K562 (cell line): ENCODE data around the gene TMEM225B. TPM values are rescaled to one million over a fixed set of nuclear protein-coding genes. Genes with fewer than 3 reads are reported as not detected.

ENCODE experiments used
- CBFA2T3 ChIP-seq: fragments of 450-650 bp; IDR thresholded peaks from 2 replicates; pipeline ENCODE4 v1.6.1; 2017
- CEBPG ChIP-seq, 3 experiments: fragments of 200-800 bp in 1 of 3; sonication (Bioruptor generic) in 1 of 3; sonication (generic) in 1 of 3; formaldehyde crosslinking in 1 of 3; IDR thresholded peaks in 2 of 3; conservative IDR thresholded peaks in 1 of 3; 2 replicates each; pipeline versions ENCODE4 v1.6.1 to v1.8.0; 2016 to 2022; ENCODE audit warnings: missing compliant biosample characterization in 2 of 3, missing genetic modification characterization in 2 of 3, mild to moderate bottlenecking in 1 of 3, missing genetic modification reagents in 1 of 3
- CREB1 ChIP-seq, 2 experiments: sonication (generic) in 1 of 2; formaldehyde crosslinking in 1 of 2; IDR thresholded peaks; 2 replicates each; pipeline versions ENCODE4 v1.6.1 to v1.8.0; 2012 to 2022; ENCODE audit warnings: inconsistent platforms in 1 of 2, mild to moderate bottlenecking in 1 of 2, missing genetic modification reagents in 1 of 2, moderate library complexity in 1 of 2
- DPF2 ChIP-seq: fragments of 450-650 bp; IDR thresholded peaks from 2 replicates; pipeline ENCODE4 v1.6.1; 2016
- EP400 ChIP-seq: fragments of 450-650 bp; IDR thresholded peaks from 2 replicates; pipeline ENCODE4 v1.6.1; 2017; ENCODE audit warnings: antibody characterized with exemption, mild to moderate bottlenecking, moderate library complexity
- GTF2A2 ChIP-seq: IDR thresholded peaks from 2 replicates; pipeline ENCODE4 v1.6.1; 2016; ENCODE audit warnings: mild to moderate bottlenecking, missing genetic modification characterization, missing compliant biosample characterization
- MAFK ChIP-seq: IDR thresholded peaks from 2 replicates; pipeline ENCODE4 v1.6.1; 2011; ENCODE audit warnings: low read length, improper control_type of control experiment
- MYNN ChIP-seq, 2 experiments: sonication (generic); formaldehyde crosslinking in 1 of 2; IDR thresholded peaks; 2 replicates each; pipeline versions ENCODE4 v1.5.0 to v1.6.1; 2016 to 2020; ENCODE audit warnings: antibody characterized with exemption in 1 of 2, missing genetic modification reagents in 1 of 2
- NCOR1 ChIP-seq: fragments of 450-650 bp; IDR thresholded peaks from 2 replicates; pipeline ENCODE4 v1.6.1; 2016; ENCODE audit warnings: mild to moderate bottlenecking, moderate library complexity
- NEUROD1 ChIP-seq: fragments of 150-350 bp; IDR thresholded peaks from 2 replicates; pipeline ENCODE4 v1.6.1; 2014; ENCODE audit warnings: borderline replicate concordance, low read length, low read depth; ENCODE audit not compliant: partially characterized antibody
- NFE2 ChIP-seq: IDR thresholded peaks from 2 replicates; pipeline ENCODE4 v1.6.1; 2014; ENCODE audit warnings: antibody characterized with exemption, low read depth
- NR4A1 ChIP-seq, 2 experiments: fragments of 250-450 bp in 1 of 2; fragments of 450-650 bp in 1 of 2; sonication (Bioruptor Pico) in 1 of 2; IDR thresholded peaks; 2 replicates each; pipeline versions ENCODE4 v1.4.0 to v1.6.1; 2016 to 2020; ENCODE audit warnings: mild to moderate bottlenecking in 2 of 2, missing compliant biosample characterization in 1 of 2, missing genetic modification characterization in 1 of 2, moderate library complexity in 1 of 2
- POLR2G ChIP-seq: fragments of 200-400 bp; formaldehyde crosslinking; IDR thresholded peaks from 2 replicates; pipeline ENCODE4 v1.6.1; 2017; ENCODE audit warnings: low read depth, mild to moderate bottlenecking, antibody characterized with exemption, low read length, moderate library complexity
- POLR2H ChIP-seq: IDR thresholded peaks from 2 replicates; pipeline ENCODE4 v1.6.1; 2016; ENCODE audit warnings: missing genetic modification characterization, low read depth, mild to moderate bottlenecking, control low read depth, missing compliant biosample characterization, moderate library complexity
- SMARCA4 ChIP-seq: fragments of 450-650 bp; IDR thresholded peaks from 2 replicates; pipeline ENCODE4 v1.6.1; 2016
- SRSF1 ChIP-seq: fragments of 200-400 bp; formaldehyde crosslinking; IDR thresholded peaks from 2 replicates; pipeline ENCODE4 v1.6.1; 2017; ENCODE audit warnings: mild to moderate bottlenecking, low read depth, low read length, moderate library complexity
- TAL1 ChIP-seq: fragments of 450-650 bp; IDR thresholded peaks from 2 replicates; pipeline ENCODE4 v1.6.1; 2016; ENCODE audit warnings: mild to moderate bottlenecking
- polyA plus RNA-seq, 8 experiments: library from polyadenylated mRNA; depleted of rRNA in 4 of 8; stranded (reverse) in 5 of 8; unstranded in 3 of 8; fragments of >200 nt; fragmentation: Nextera tagmentation in 2 of 8; fragmentation: Illumina TruSeq in 1 of 8; extraction: Ambion mirVana in 2 of 8; extraction: Trizol in 1 of 8; gene quantifications; 2 replicates each; pipeline versions ENCODE4 v1.2.1 to v1.2.3, GENCODE V29; 2011 to 2014; ENCODE audit warnings: inconsistent platforms in 1 of 8, missing spikeins in 1 of 8
- total RNA-seq, 7 experiments: library from RNA; depleted of rRNA in 6 of 7; stranded (reverse); fragments of >200 nt in 6 of 7; fragmentation: Illumina TruSeq in 2 of 7; extraction: Trizol in 2 of 7; gene quantifications; 2 replicates each; pipeline versions ENCODE4 v1.2.1 to v1.2.3, GENCODE V29; 2011 to 2021; ENCODE audit warnings: low replicate concordance in 1 of 7
- TF ChIP-seq, protein P1 (sequence below), 2 experiments: fragments of 450-650 bp in 1 of 2; sonication (generic) in 1 of 2; formaldehyde crosslinking in 1 of 2; IDR thresholded peaks in 1 of 2; conservative IDR thresholded peaks in 1 of 2; 2 replicates each; pipeline versions ENCODE4 v1.6.1 to v1.8.1; 2016 to 2023; ENCODE audit warnings: mild to moderate bottlenecking in 2 of 2, moderate library complexity in 2 of 2, inconsistent platforms in 1 of 2, missing genetic modification reagents in 1 of 2
- TF ChIP-seq, protein P2 (sequence below): fragments of 150-350 bp; IDR thresholded peaks from 2 replicates; pipeline ENCODE4 v1.6.1; 2014; ENCODE audit warnings: low read depth, mild to moderate bottlenecking, low read length, borderline replicate concordance
- TF ChIP-seq, protein P3 (sequence below): sonication (generic); formaldehyde crosslinking; IDR thresholded peaks from 2 replicates; pipeline ENCODE4 v1.5.0; 2020; ENCODE audit warnings: missing genetic modification reagents
- TF ChIP-seq, protein P4 (sequence below), 2 experiments: fragments of 450-650 bp; conservative IDR thresholded peaks; 2 replicates each; pipeline ENCODE4 v1.6.1; 2017; ENCODE audit warnings: mild to moderate bottlenecking in 2 of 2, moderate library complexity in 2 of 2

Gene TMEM225B
- total and polyA plus RNA-seq, 9 of the 15 experiments (the other 6 are each of a cell fraction or from before 2014, with no cell fraction given): 0.08 to 0.73 (median 0.56) TPM

DNA sequence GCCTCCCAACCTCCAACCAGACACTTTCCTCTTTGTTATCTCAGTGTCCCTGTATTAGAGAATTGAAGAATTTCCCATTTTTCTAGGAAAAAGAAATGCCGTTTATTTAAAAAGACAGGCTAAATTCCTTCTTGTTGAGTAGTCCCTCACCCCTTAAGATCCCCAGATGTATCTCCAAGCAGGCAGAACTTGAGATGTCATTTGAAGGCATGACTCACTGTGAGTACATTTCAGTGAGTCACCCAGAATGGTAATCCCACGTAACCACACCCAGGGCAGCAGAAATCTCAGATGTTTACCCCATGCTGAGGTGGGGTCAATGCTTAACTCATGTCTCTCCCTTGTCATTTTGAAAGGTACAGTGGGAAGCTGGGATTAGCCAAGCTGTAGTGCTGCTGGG is 35.2 kb upstream of the TMEM225B start (continued):
- TF ChIP-seq GTF2A2 (tag): no peak
- TF ChIP-seq MAFK: peak; percentile 56; the same call in 1 of the 2 replicates
- TF ChIP-seq, protein P1, sequence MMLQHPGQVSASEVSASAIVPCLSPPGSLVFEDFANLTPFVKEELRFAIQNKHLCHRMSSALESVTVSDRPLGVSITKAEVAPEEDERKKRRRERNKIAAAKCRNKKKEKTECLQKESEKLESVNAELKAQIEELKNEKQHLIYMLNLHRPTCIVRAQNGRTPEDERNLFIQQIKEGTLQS (IDR thresholded peaks at IDR 0.05): peak; percentile 99
- TF ChIP-seq, protein P1 (CRISPR knock-in tag; conservative IDR thresholded peaks at IDR 0.05): peak; percentile 96
- TF ChIP-seq POLR2H (tag): no peak
- TF ChIP-seq, protein P2, sequence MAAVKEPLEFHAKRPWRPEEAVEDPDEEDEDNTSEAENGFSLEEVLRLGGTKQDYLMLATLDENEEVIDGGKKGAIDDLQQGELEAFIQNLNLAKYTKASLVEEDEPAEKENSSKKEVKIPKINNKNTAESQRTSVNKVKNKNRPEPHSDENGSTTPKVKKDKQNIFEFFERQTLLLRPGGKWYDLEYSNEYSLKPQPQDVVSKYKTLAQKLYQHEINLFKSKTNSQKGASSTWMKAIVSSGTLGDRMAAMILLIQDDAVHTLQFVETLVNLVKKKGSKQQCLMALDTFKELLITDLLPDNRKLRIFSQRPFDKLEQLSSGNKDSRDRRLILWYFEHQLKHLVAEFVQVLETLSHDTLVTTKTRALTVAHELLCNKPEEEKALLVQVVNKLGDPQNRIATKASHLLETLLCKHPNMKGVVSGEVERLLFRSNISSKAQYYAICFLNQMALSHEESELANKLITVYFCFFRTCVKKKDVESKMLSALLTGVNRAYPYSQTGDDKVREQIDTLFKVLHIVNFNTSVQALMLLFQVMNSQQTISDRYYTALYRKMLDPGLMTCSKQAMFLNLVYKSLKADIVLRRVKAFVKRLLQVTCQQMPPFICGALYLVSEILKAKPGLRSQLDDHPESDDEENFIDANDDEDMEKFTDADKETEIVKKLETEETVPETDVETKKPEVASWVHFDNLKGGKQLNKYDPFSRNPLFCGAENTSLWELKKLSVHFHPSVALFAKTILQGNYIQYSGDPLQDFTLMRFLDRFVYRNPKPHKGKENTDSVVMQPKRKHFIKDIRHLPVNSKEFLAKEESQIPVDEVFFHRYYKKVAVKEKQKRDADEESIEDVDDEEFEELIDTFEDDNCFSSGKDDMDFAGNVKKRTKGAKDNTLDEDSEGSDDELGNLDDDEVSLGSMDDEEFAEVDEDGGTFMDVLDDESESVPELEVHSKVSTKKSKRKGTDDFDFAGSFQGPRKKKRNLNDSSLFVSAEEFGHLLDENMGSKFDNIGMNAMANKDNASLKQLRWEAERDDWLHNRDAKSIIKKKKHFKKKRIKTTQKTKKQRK: no peak
- TF ChIP-seq DPF2: peak; percentile 97
- no peak for TF ChIP-seq POLR2G
- TF ChIP-seq, protein P3, sequence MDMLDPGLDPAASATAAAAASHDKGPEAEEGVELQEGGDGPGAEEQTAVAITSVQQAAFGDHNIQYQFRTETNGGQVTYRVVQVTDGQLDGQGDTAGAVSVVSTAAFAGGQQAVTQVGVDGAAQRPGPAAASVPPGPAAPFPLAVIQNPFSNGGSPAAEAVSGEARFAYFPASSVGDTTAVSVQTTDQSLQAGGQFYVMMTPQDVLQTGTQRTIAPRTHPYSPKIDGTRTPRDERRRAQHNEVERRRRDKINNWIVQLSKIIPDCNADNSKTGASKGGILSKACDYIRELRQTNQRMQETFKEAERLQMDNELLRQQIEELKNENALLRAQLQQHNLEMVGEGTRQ (CRISPR knock-in tag): no peak
- no peak for TF ChIP-seq CREB1 (IDR thresholded peaks at IDR 0.05)
- TF ChIP-seq CREB1 (CRISPR knock-in tag; IDR thresholded peaks at IDR 0.05): peak; percentile 17; the same call in 1 of the 2 replicates
- no peak for TF ChIP-seq SRSF1
- TF ChIP-seq, protein P4, sequence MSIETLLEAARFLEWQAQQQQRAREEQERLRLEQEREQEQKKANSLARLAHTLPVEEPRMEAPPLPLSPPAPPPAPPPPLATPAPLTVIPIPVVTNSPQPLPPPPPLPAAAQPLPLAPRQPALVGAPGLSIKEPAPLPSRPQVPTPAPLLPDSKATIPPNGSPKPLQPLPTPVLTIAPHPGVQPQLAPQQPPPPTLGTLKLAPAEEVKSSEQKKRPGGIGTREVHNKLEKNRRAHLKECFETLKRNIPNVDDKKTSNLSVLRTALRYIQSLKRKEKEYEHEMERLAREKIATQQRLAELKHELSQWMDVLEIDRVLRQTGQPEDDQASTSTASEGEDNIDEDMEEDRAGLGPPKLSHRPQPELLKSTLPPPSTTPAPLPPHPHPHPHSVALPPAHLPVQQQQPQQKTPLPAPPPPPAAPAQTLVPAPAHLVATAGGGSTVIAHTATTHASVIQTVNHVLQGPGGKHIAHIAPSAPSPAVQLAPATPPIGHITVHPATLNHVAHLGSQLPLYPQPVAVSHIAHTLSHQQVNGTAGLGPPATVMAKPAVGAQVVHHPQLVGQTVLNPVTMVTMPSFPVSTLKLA (conservative IDR thresholded peaks at IDR 0.05): peak in 1 of 2 experiments; percentile 81; a peak in 2 of 4 replicates
- peak; percentile 98 for TF ChIP-seq SMARCA4
- peak; percentile 61 for TF ChIP-seq NEUROD1
- peak; percentile 76 for TF ChIP-seq NFE2
- peak; percentile 83 for TF ChIP-seq CBFA2T3
- peak; percentile 67; the same call in 1 of the 2 replicates for TF ChIP-seq CEBPG (CRISPR knock-in tag; IDR thresholded peaks at IDR 0.05)
- TF ChIP-seq CEBPG (tag; conservative IDR thresholded peaks at IDR 0.05 in 1 of 2, IDR thresholded peaks at IDR 0.05 in 1 of 2): peak in 1 of 2 experiments; percentile 64; a peak in 1 of 4 replicates
- TF ChIP-seq NR4A1 (CRISPR knock-in tag; IDR thresholded peaks at IDR 0.05): no peak
- no peak for TF ChIP-seq NR4A1 (tag; IDR thresholded peaks at IDR 0.05)
- peak; percentile 64 for TF ChIP-seq NCOR1
- TF ChIP-seq MYNN (IDR thresholded peaks at IDR 0.05): peak; percentile 47; the same call in 1 of the 2 replicates
- TF ChIP-seq MYNN (CRISPR knock-in tag; IDR thresholded peaks at IDR 0.05): no peak
- peak; percentile 28; the same call in 1 of the 2 replicates for TF ChIP-seq TAL1
- TF ChIP-seq EP400: peak; percentile 25; the same call in 1 of the 2 replicates
